HepG2 (cell line): Measurements from ENCODE around the gene PIK3R1.

Experiments used
- BHLHE40 ChIP-seq: IDR thresholded peaks from 2 replicates; pipeline ENCODE4 v1.6.1; 2011; ENCODE audit warnings: low read length, improper control_type of control experiment
- CENPBD1 ChIP-seq: sonication (generic); formaldehyde crosslinking; IDR thresholded peaks from 2 replicates; pipeline ENCODE4 v1.8.0; 2022; ENCODE audit warnings: missing genetic modification reagents, low read depth, mild to moderate bottlenecking, borderline replicate concordance
- MAFK ChIP-seq, 2 experiments: IDR thresholded peaks in 1 of 2; conservative IDR thresholded peaks in 1 of 2; 2 replicates each; pipeline ENCODE4 v1.6.1; 2011; ENCODE audit warnings: improper control_type of control experiment in 2 of 2, low read length in 2 of 2
- PREB ChIP-seq: sonication (generic); formaldehyde crosslinking; IDR thresholded peaks from 2 replicates; pipeline ENCODE4 v1.4.0; 2020; ENCODE audit warnings: missing genetic modification reagents
- RFX5 ChIP-seq: IDR thresholded peaks from 2 replicates; pipeline ENCODE4 v1.6.1; 2011; ENCODE audit warnings: low read depth, low read length, improper control_type of control experiment
- TP53 ChIP-seq: sonication (generic); formaldehyde crosslinking; conservative IDR thresholded peaks from 2 replicates; pipeline ENCODE4 v1.4.0; 2020; ENCODE audit warnings: missing genetic modification reagents
- ZFP1 ChIP-seq: IDR thresholded peaks from 2 replicates; pipeline ENCODE4 v1.6.1; 2016
- ZNF12 ChIP-seq: sonication (generic); formaldehyde crosslinking; IDR thresholded peaks from 2 replicates; pipeline ENCODE4 v1.5.0; 2020; ENCODE audit warnings: missing genetic modification reagents
- ZNF280B ChIP-seq: sonication (generic); formaldehyde crosslinking; IDR thresholded peaks from 2 replicates; pipeline ENCODE4 v1.5.0; 2020; ENCODE audit warnings: missing genetic modification reagents, mild to moderate bottlenecking, borderline replicate concordance
- ZNF543 ChIP-seq: sonication (generic); formaldehyde crosslinking; IDR thresholded peaks from 2 replicates; pipeline ENCODE4 v1.4.0; 2020; ENCODE audit warnings: mild to moderate bottlenecking, missing genetic modification reagents
- TF ChIP-seq, protein P1 (sequence below): sonication (generic); formaldehyde crosslinking; IDR thresholded peaks from 2 replicates; pipeline ENCODE4 v1.5.0; 2020; ENCODE audit warnings: mild to moderate bottlenecking, missing genetic modification reagents, moderate library complexity
- TF ChIP-seq, protein P2 (sequence below): sonication (generic); formaldehyde crosslinking; IDR thresholded peaks from 2 replicates; pipeline ENCODE4 v1.5.1; 2020; ENCODE audit warnings: missing genetic modification reagents, mild to moderate bottlenecking, borderline replicate concordance
- TF ChIP-seq, protein P3 (sequence below): sonication (generic); formaldehyde crosslinking; IDR thresholded peaks from 2 replicates; pipeline ENCODE4 v1.8.0; 2022; ENCODE audit warnings: mild to moderate bottlenecking, missing genetic modification reagents, moderate library complexity

DNA sequence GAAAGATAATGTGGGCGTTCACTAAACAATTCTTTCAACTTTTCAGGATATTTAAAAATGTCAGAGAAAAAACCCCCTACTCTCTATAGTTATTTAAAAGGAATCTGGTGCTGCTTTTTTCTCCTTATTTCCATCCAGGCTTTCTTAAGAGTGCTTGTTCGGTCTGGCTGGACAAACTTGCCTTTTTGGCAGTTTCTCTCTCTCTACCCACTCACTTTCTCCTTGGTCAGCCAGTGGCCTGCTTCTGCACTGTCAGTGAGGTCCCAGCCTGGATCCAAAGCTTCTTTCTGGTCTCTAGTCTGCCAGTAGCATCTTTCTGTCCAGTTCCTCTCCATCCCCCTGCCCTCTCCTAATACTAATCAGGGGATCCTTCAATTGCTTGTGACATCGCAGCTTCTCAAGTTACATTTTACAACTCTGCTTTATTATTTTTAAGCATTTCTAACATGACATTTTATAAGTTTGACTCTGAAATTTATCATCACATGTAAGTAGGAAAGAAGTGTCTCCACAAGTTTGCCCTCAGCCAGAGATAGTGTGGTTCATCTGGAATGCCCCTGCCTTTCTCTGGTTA, 50.4 kb downstream of the PIK3R1 start:
- TF ChIP-seq ZNF543 (no peak), TP53 (no peak), ZFP1 (CRISPR knock-in tag) (no peak), RFX5 (no peak), ZNF280B (no peak), BHLHE40 (no peak), PREB (CRISPR knock-in tag) (no peak), ZNF12 (no peak), MAFK (conservative IDR thresholded peaks at IDR 0.05 in 1 of 2, IDR thresholded peaks at IDR 0.05 in 1 of 2; ENCODE audit: low read length in 2 of 2) (no peak), CENPBD1 (CRISPR knock-in tag) (no peak)
- TF ChIP-seq, protein P1, sequence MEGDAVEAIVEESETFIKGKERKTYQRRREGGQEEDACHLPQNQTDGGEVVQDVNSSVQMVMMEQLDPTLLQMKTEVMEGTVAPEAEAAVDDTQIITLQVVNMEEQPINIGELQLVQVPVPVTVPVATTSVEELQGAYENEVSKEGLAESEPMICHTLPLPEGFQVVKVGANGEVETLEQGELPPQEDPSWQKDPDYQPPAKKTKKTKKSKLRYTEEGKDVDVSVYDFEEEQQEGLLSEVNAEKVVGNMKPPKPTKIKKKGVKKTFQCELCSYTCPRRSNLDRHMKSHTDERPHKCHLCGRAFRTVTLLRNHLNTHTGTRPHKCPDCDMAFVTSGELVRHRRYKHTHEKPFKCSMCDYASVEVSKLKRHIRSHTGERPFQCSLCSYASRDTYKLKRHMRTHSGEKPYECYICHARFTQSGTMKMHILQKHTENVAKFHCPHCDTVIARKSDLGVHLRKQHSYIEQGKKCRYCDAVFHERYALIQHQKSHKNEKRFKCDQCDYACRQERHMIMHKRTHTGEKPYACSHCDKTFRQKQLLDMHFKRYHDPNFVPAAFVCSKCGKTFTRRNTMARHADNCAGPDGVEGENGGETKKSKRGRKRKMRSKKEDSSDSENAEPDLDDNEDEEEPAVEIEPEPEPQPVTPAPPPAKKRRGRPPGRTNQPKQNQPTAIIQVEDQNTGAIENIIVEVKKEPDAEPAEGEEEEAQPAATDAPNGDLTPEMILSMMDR (CRISPR knock-in tag): no peak
- TF ChIP-seq, protein P2, sequence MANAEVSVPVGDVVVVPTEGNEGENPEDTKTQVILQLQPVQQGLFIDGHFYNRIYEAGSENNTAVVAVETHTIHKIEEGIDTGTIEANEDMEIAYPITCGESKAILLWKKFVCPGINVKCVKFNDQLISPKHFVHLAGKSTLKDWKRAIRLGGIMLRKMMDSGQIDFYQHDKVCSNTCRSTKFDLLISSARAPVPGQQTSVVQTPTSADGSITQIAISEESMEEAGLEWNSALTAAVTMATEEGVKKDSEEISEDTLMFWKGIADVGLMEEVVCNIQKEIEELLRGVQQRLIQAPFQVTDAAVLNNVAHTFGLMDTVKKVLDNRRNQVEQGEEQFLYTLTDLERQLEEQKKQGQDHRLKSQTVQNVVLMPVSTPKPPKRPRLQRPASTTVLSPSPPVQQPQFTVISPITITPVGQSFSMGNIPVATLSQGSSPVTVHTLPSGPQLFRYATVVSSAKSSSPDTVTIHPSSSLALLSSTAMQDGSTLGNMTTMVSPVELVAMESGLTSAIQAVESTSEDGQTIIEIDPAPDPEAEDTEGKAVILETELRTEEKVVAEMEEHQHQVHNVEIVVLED (CRISPR knock-in tag): no peak
- TF ChIP-seq, protein P3, sequence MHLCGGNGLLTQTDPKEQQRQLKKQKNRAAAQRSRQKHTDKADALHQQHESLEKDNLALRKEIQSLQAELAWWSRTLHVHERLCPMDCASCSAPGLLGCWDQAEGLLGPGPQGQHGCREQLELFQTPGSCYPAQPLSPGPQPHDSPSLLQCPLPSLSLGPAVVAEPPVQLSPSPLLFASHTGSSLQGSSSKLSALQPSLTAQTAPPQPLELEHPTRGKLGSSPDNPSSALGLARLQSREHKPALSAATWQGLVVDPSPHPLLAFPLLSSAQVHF: no peak
